SK-N-SH (cell line): ENCODE results near the gene GALK1.

Experiments used
- CTCF ChIP-seq: fragments of 200-600 bp; sonication (generic); IDR thresholded peaks from 2 replicates; pipeline ENCODE4 v1.6.1; 2017; ENCODE audit warnings: antibody characterized with exemption, mild to moderate bottlenecking, moderate library complexity
- EP300 ChIP-seq, 2 experiments: IDR thresholded peaks; 2 replicates each; pipeline versions ENCODE4 v1.4.0 to v1.6.1; 2012; ENCODE audit warnings: borderline replicate concordance in 1 of 2, low read depth in 1 of 2, low read length in 1 of 2
- FOSL2 ChIP-seq: IDR thresholded peaks from 2 replicates; pipeline ENCODE4 v1.4.0; 2012; ENCODE audit warnings: low read depth, mild to moderate bottlenecking, moderate library complexity, borderline replicate concordance
- POLR2AphosphoS5 ChIP-seq: IDR thresholded peaks from 2 replicates; pipeline ENCODE4 v1.6.1; 2012; ENCODE audit warnings: low read depth, low read length
- TAF1 ChIP-seq: IDR thresholded peaks from 2 replicates; pipeline ENCODE4 v1.6.1; 2012; ENCODE audit warnings: low read depth, mild to moderate bottlenecking, low read length, moderate library complexity, borderline replicate concordance
- ZBTB33 ChIP-seq: IDR thresholded peaks from 2 replicates; pipeline ENCODE4 v1.4.0; 2012; ENCODE audit warnings: low read depth, borderline replicate concordance

DNA sequence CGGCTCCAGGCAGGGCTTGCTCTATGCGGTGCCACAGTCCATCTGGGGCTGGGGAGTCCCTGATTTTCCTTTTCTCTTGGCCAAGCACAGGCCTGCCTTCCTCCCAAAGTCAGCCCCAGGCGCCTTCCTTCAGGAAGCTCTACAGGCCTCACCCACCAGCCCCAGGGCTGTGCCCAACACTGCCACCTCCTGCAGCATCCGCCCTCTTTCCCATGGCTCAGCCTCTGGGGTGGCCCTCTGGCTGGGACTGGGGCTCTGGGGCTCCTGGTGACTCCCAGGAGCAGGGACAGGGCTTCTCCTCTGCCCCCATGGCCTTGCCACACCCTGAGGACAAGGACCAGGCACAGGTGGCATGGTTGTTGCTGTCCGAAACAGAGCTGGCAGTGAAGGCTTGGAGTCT, 42.9 kb downstream of the GALK1 start:
- no peak for TF ChIP-seq CTCF
- no peak for TF ChIP-seq POLR2AphosphoS5
- no peak for TF ChIP-seq ZBTB33
- no peak for TF ChIP-seq TAF1
- no peak for TF ChIP-seq FOSL2
- no peak for TF ChIP-seq EP300 (IDR thresholded peaks at IDR 0.05; ENCODE audit: borderline replicate concordance in 1 of 2, low read depth in 1 of 2, low read length in 1 of 2)
